ENCODE results near the gene CREG2.

CREG2 gene

GRCh38 chr2:101405351-101405899 lies 18.1 kb upstream of the CREG2 start:
- Histone ChIP-seq H3K27me3 (replicated peaks) (no peaks in the 10 kb centered on the region), H3K4me3 (ENCODE audit: low read depth, low read length) (no peak overlapping the region), H3K36me3 (replicated peaks) (no peaks in the 10 kb centered on the region), H3K27ac (no peak overlapping the region)
- no peak for DNase-seq
- TF ChIP-seq CTCF (IDR thresholded peaks at IDR 0.05; ENCODE audit: low read depth, low read length, missing control alignments), result no peak
- in situ Hi-C loops (cut with HindIII; ENCODE audit: low pct_ligation_motif_present, low sequenced_read_pairs), result no loop called here

GRCh38 chr2:101403745-101404144 lies 16.4 kb upstream of the CREG2 start:
- no peaks in the 10 kb centered on the region for H3K36me3 ChIP-seq (replicated peaks)
- TF ChIP-seq CTCF (IDR thresholded peaks at IDR 0.05; ENCODE audit: low read depth, low read length, missing control alignments), result no peak
- in situ Hi-C loops (cut with HindIII; ENCODE audit: low pct_ligation_motif_present, low sequenced_read_pairs), result no loop called here
- no peak for DNase-seq
- no peak overlapping the region for H3K4me3 ChIP-seq (ENCODE audit: low read depth, low read length)
- no peak overlapping the region for H3K27ac ChIP-seq
- no peaks in the 10 kb centered on the region for H3K27me3 ChIP-seq (replicated peaks)

- no peak for DNase-seq
- TF ChIP-seq CTCF (IDR thresholded peaks at IDR 0.05; ENCODE audit: low read depth, low read length, missing control alignments), result no peak
- Histone ChIP-seq H3K27me3 (replicated peaks) (no peaks in the 10 kb centered on the region), H3K36me3 (replicated peaks) (no peaks in the 10 kb centered on the region), H3K4me3 (ENCODE audit: low read depth, low read length) (no peak overlapping the region), H3K27ac (no peak overlapping the region)
- in situ Hi-C loops (cut with HindIII; ENCODE audit: low pct_ligation_motif_present, low sequenced_read_pairs), result no loop called here
Observed at GRCh38 chr2:101402630-101403029, 15.3 kb upstream of the CREG2 start.

GRCh38 chr2:101401906-101402305 lies 14.6 kb upstream of the CREG2 start:
- peak; percentile 20 for TF ChIP-seq CTCF (IDR thresholded peaks at IDR 0.05; ENCODE audit: low read depth, low read length, missing control alignments)
- Histone ChIP-seq H3K36me3 (replicated peaks) (no peaks in the 10 kb centered on the region), H3K27me3 (replicated peaks) (no peaks in the 10 kb centered on the region), H3K4me3 (ENCODE audit: low read depth, low read length) (no peak overlapping the region), H3K27ac (no peak overlapping the region)
- in situ Hi-C loops (cut with HindIII; ENCODE audit: low pct_ligation_motif_present, low sequenced_read_pairs), result no loop called here
- no peak for DNase-seq

- Histone ChIP-seq H3K4me3 (ENCODE audit: low read depth, low read length) (no peak overlapping the region), H3K27me3 (replicated peaks) (no peaks in the 10 kb centered on the region), H3K27ac (no peak overlapping the region), H3K36me3 (replicated peaks) (no peaks in the 10 kb centered on the region)
- no peak for TF ChIP-seq CTCF (IDR thresholded peaks at IDR 0.05; ENCODE audit: low read depth, low read length, missing control alignments)
- in situ Hi-C loops (cut with HindIII; ENCODE audit: low pct_ligation_motif_present, low sequenced_read_pairs), result no loop called here
- DNase-seq, result no peak
Observed at GRCh38 chr2:101401326-101401665, 14.0 kb upstream of the CREG2 start.
